C4-2B (cell line): ENCODE measurements around the gene SRPRA.

Experiments used
- CTCF ChIP-seq: fragments of 450-650 bp; conservative IDR thresholded peaks from 2 replicates; pipeline ENCODE4 v1.5.1; 2017; ENCODE audit warnings: mild to moderate bottlenecking
- ZFX ChIP-seq: fragments of 450-650 bp; IDR thresholded peaks from 2 replicates; pipeline ENCODE4 v1.6.1; 2017

GRCh38 chr11:126317432-126317755 lies 48.7 kb upstream of the SRPRA start:
- TF ChIP-seq CTCF = no peak
- TF ChIP-seq ZFX = no peak
